ENCODE results near the gene CUX1.
A peak's percentile ranks its signal among the peaks of the same experiment; 100 is the strongest.

- TF ChIP-seq POLR2A (IDR thresholded peaks at IDR 0.05), result no peak
- TF ChIP-seq CTCF (IDR thresholded peaks at IDR 0.05), result no peak
- TF ChIP-seq POLR2AphosphoS5 (IDR thresholded peaks at IDR 0.05), result peak in 1 of 3 donors; percentile 56
- no peak for TF ChIP-seq EP300 (IDR thresholded peaks at IDR 0.05; ENCODE audit: low read depth)
These were observed 119.3 kb downstream of the CUX1 start for GRCh38 chr7:101936611-101937231.
